CD4-positive, alpha-beta T cell treated with Interleukin-17A for 4 hours (primary cell): Measurements from ENCODE around the gene SMIM41.
"Not testable (repeated sequence)": the region's sequence is repeated elsewhere in the genome, so short reads cannot be mapped to it uniquely, and the experiment has no call there.

Experiments
- DNase-seq: peaks from one replicate; pipeline ENCODE4 v3.0.0-alpha.2; 2020; ENCODE audit warnings: mixed read lengths

SMIM41 gene

DNA sequence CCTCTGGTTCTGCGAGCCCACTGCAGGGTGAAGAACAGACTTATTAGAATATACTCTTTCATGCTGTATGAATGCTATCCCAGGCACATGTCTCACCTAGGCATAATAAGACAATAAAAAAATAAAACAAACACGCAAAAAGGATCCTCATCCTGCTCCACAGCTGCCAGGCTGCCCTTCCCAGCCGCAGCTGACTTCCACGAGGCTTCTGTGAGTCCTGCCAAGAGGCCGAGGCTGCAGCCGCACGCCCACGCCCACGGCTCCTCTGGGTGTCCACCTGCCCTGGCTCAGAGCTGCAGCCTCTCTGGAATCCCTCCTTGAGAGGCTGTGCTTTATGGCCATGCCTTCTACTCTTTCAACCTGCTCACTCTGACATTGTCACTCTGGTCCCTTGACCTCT is 6.9 kb downstream of the SMIM41 start:
- no peak for DNase-seq

DNA sequence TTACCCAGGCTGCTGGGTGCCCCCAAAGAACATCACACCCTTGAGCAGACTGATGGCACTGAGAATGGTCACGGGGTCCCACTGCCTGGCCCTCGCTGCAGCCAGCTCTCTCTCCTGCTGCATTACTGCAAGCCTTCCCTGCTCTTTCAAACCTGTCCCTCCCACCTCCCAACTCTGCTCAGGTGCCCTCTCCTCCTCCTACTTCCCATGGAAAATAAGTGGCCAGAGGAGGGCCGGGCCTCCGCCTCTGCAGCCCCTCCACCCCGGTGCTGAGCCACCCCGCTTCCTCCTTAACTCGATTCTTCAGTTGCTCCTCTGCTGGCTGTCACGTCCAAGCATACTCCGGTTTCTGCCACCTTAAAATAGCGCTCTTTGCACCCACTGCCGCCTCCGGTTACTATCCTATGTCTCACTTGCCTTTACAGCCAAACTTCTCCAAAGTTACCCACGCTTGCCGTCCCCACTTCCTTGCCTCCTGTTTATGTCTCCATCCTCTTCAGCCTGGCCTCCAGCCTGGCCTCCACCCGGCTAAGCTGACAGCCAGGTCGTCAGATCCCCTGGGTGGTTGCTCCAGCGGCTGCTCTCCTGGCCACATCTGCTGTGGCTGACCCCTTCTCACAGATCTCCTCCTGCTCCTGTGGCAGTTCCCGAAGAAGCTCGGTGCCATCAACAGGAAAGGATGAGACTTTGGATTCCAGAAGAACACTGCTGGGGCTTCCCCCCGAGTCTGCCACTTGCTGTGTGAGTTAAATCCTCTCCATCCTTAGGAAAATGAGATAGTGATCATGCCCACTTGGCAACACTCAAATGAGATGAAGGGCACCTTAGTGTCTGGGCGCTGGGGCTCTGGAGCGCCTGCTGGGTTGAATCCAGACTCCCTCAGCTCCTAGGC is 7.7 kb downstream of the SMIM41 start:
- DNase-seq = no peak

- no peak for DNase-seq
Observed at GRCh38 chr12:52087961-52088820, 8.7 kb downstream of the SMIM41 start.

GRCh38 chr12:52089491-52089890 is 10.0 kb downstream of the SMIM41 start:
- no peak for DNase-seq

GRCh38 chr12:52090291-52090690 is 10.8 kb downstream of the SMIM41 start:
- DNase-seq = no peak

DNA sequence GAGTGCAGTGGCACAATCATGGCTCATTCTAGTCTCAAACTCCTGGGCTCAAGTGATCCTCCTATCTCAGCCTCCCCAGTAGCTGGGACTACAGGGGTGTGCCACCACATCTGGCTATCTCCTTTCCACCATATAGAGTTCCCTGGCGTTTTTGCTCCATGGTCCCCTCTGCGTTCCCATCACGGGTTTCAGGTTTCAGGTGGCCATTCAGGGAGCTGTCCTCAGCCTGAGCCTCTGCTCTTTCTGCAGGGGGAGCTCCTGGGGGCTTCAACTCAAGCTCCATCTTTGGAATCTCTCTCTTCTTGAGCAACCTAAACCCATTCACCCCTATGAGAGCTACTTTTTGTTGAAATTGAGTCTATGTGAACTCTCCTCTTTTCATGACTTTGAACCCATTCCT is 11.6 kb downstream of the SMIM41 start:
- no peak for DNase-seq

DNA sequence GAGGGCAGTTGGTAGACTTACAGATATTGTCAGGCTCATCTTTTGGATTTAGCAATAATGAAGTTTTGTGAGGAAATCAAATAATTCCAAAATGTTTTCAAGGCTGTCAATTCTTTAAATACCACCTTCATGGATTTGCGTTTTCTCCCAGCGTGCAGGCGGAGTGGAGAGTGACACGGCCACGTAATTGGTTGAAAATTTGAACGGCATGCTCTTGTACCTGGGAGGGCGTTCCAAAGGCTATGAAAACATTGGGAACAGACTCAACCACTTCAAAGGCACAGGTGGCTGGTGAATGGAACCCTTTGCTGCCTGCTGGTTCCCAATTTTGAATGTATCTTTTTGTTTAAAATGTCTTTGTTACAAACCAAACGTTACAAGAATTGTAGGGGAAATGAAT is 12.4 kb downstream of the SMIM41 start:
- no peak for DNase-seq

GRCh38 chr12:52093346-52093745 is 13.8 kb downstream of the SMIM41 start:
- DNase-seq = no peak

GRCh38 chr12:52096332-52097044 is 17.0 kb downstream of the SMIM41 start:
- no peak for DNase-seq

DNA sequence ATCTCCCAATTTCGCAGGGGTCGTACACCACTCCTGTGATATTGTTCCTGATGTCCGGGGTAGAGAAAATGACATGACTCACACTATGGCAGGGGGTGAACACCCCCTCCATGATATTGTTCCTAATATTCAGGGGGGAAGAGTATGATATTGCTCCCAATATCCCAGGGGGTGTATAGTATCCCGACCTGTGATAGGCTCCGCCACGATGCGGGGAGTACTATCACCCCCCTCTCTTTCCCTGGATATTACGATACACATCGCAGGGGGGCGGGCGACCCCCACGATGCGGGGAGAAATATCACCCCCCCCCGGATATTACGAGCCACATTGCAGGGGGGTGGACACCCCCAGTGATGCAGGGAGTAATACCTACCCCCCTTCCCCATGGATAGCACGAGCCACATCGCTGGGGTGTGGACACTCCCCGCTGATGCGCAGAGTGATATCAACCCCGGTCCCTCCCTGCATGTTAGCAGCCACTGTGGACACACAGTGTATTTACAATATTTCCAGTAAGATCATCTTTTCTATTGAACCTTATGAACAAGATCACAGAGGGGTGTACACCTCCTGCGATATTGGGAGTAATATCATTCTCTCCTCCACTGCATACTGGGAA is 17.7 kb downstream of the SMIM41 start:
- no peak for DNase-seq

DNA sequence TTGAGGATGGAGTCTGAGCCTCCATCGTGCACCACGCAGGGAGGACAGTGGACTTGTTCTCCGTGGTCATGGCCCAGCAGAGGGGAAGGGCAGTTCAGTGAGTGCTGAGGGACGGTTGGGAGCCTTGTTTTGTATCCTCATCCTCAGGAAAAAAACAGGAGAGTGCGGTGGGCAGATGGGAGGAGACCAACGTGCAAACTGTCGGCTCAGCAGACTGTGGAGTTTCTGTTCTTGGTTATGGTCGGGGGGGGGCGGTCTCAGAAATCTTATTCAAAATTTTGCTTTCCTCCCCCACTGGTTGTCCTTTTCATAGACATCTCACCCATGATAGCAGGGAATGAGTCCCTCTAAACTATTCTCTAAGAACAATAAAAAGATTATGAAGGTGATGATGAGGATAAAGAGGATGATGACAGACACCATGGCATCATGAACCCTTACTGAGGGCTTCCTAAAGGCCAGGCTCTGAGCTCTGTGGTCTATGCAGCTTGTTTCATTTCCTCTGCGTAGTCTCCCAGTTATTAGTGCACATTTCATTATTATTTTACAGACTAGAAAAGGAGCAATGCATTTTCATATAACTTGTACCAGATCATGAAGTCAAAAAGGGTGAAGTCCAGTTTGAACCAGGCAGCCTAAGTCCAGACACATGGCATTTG is 25.1 kb downstream of the SMIM41 start:
- DNase-seq = not testable (repeated sequence)

- DNase-seq = peak; percentile 63
Observed at GRCh38 chr12:52116222-52117125, 37.0 kb downstream of the SMIM41 start.

DNA sequence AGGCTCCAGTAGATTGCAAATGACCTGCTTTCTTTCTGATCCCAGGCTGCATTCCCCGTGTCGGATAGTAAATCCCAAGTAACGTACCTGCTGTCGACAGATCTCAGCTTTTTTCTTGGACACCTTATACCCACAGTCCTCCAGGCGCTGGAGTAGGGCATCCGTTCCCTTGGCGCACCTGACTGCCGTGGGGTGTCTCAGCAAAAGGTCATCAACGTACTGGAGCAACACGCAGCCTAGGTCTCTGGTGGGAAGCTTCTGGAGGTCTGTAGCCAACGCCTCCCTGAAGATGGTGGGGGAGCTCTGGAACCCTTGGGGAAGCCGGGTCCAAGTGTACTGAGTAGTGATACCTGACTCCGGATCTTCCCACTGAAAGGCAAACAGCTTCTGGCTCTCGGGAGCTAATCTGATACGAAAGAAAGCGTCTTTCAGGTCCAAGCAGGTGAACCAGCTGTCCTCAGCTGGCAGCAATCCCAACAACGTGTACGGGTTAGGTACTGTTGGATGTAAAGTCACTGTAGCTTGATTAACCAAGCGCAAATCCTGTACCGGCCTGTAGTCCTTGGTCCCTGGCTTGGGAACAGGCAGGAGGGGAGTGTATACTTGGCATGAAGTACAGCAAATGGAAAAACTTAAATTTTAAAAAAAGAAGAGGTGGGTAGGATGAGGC is 38.4 kb downstream of the SMIM41 start:
- not testable (repeated sequence) for DNase-seq

GRCh38 chr12:52119398-52120254 is 40.1 kb downstream of the SMIM41 start:
- peak; percentile 42 for DNase-seq

GRCh38 chr12:52120951-52121823 is 41.7 kb downstream of the SMIM41 start:
- DNase-seq = no peak

- peak; percentile 76 for DNase-seq
Observed at GRCh38 chr12:52121824-52122539, 42.5 kb downstream of the SMIM41 start.

DNA sequence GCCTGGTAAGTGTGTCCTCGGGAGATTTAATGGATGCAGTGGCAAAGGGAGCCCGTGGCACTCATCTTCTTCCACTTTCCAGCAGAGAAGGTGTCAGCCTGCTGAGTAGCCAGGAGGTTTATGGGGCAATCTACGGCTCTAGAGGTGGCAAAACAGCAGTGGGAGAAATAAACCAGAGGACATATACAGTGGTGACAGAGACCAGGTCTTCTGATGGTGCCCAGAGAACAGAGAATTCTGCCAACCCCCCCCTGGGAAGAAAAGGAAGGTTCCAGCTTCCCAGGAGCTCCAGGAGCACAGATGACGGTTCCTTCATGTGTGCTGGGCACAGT is 43.0 kb downstream of the SMIM41 start:
- DNase-seq = no peak

- DNase-seq = no peak
Observed at GRCh38 chr12:52122904-52123303, 43.4 kb downstream of the SMIM41 start.
